BLaER1 treated with 17β-estradiol and CSF1 and Interleukin-3, amounts not matched to agents 10 nM and 100 nM (cell line): ENCODE measurements around the gene PLAGL2.
A peak's percentile ranks its signal among the peaks of the same experiment; 100 is the strongest.

Experiments
- H3K27ac ChIP-seq, 11 experiments: shearing (Covaris generic); formaldehyde crosslinking; 2 replicates each; pipeline ENCODE4 v1.8.1; 2022
- H3K27me3 ChIP-seq, 11 experiments: shearing (Covaris generic); formaldehyde crosslinking; 2 replicates each; pipeline ENCODE4 v1.8.1; 2022
- H3K36me3 ChIP-seq, 11 experiments: shearing (Covaris generic); formaldehyde crosslinking; 2 replicates each; pipeline ENCODE4 v1.8.1; 2022
- H3K4me1 ChIP-seq, 10 experiments: shearing (Covaris generic); formaldehyde crosslinking; 2 replicates each; pipeline ENCODE4 v1.8.1; 2022
- H3K4me2 ChIP-seq, 11 experiments: shearing (Covaris generic); formaldehyde crosslinking; 2 replicates each; pipeline ENCODE4 v1.8.1; 2022
- H3K4me3 ChIP-seq, 10 experiments: shearing (Covaris generic); formaldehyde crosslinking; 2 replicates each; pipeline ENCODE4 v1.8.1; 2022
- H3K9ac ChIP-seq, 11 experiments: shearing (Covaris generic); formaldehyde crosslinking; 2 replicates each; pipeline ENCODE4 v1.8.1; 2022
- H3K9me3 ChIP-seq, 11 experiments: shearing (Covaris generic); formaldehyde crosslinking; replicated peaks in 1 of 11; 2 replicates each; pipeline ENCODE4 v1.8.1; 2022
- H4K20me1 ChIP-seq, 11 experiments: shearing (Covaris generic); formaldehyde crosslinking; 2 replicates each; pipeline ENCODE4 v1.8.1; 2022
- Cebpa-rat ChIP-seq, 11 experiments: shearing (Covaris generic); IDR thresholded peaks; 2 replicates each; pipeline ENCODE4 v1.8.1; 2022

PLAGL2 gene

GRCh38 chr20:32241807-32242206 is 34.3 kb upstream of the PLAGL2 start:
- Histone ChIP-seq H3K9ac (no peak overlapping the region), H3K4me3 (no peak overlapping the region), H3K9me3 (no peaks in the 10 kb centered on the region), H3K27me3 (no peaks in the 10 kb centered on the region), H3K36me3 (peaks cover 2 to 14% (median 7%) of the 10 kb centered on the region in 11 experiments; a peak in 17 of 22 replicates), H3K4me2 (peak overlapping the region in 4 of 11 experiments; percentile 21 to 65 (median 55); a peak in 3 of 22 replicates), H3K4me1 (peaks cover 21 to 36% (median 30%) of the 10 kb centered on the region in 10 experiments), H3K27ac (no peak overlapping the region), H4K20me1 (peaks cover 0 to 3% (median 0%) of the 10 kb centered on the region in 11 experiments; a peak in 2 of 22 replicates)
- TF ChIP-seq Cebpa-rat (IDR thresholded peaks at IDR 0.05) = no peak

- H3K9ac ChIP-seq = peak overlapping the region in 1 of 11 experiments; percentile 25; a peak in 1 of 22 replicates
- H3K27me3 ChIP-seq = no peaks in the 10 kb centered on the region
- H3K4me1 ChIP-seq = peaks cover 21 to 36% (median 30%) of the 10 kb centered on the region in 10 experiments
- no peak overlapping the region for H3K4me3 ChIP-seq
- no peak overlapping the region for H3K27ac ChIP-seq
- no peak for TF ChIP-seq Cebpa-rat (IDR thresholded peaks at IDR 0.05)
- H3K4me2 ChIP-seq = peak overlapping the region; percentile 39 to 79 (median 58)
- no peaks in the 10 kb centered on the region for H3K9me3 ChIP-seq
- H4K20me1 ChIP-seq = peaks cover 0 to 3% (median 0%) of the 10 kb centered on the region in 11 experiments; a peak in 2 of 22 replicates
- peaks cover 16 to 30% (median 23%) of the 10 kb centered on the region in 11 experiments for H3K36me3 ChIP-seq
Observed at GRCh38 chr20:32240205-32240604, 32.7 kb upstream of the PLAGL2 start.

GRCh38 chr20:32238483-32239425 is 31.2 kb upstream of the PLAGL2 start:
- H4K20me1 ChIP-seq = peaks cover 0 to 3% (median 0%) of the 10 kb centered on the region in 11 experiments; a peak in 2 of 22 replicates
- H3K4me1 ChIP-seq = peaks cover 25 to 36% (median 33%) of the 10 kb centered on the region in 10 experiments
- H3K27ac ChIP-seq = no peak overlapping the region; a peak in 1 of 22 replicates
- H3K4me3 ChIP-seq = no peak overlapping the region
- no peak for TF ChIP-seq Cebpa-rat (IDR thresholded peaks at IDR 0.05)
- no peaks in the 10 kb centered on the region for H3K27me3 ChIP-seq
- H3K9ac ChIP-seq = no peak overlapping the region
- no peaks in the 10 kb centered on the region for H3K9me3 ChIP-seq
- H3K4me2 ChIP-seq = peak overlapping the region; percentile 39 to 79 (median 58); a peak in 20 of 22 replicates
- peaks cover 31 to 44% (median 37%) of the 10 kb centered on the region in 11 experiments for H3K36me3 ChIP-seq

GRCh38 chr20:32237419-32237818 is 29.9 kb upstream of the PLAGL2 start:
- peaks cover 44 to 58% (median 51%) of the 10 kb centered on the region in 11 experiments for H3K36me3 ChIP-seq
- peaks cover 25 to 45% (median 35%) of the 10 kb centered on the region in 10 experiments for H3K4me1 ChIP-seq
- H3K9me3 ChIP-seq = no peaks in the 10 kb centered on the region
- H3K4me2 ChIP-seq = no peak overlapping the region
- no peak overlapping the region for H3K9ac ChIP-seq
- peaks cover 0 to 3% (median 0%) of the 10 kb centered on the region in 11 experiments; a peak in 2 of 22 replicates for H4K20me1 ChIP-seq
- no peak for TF ChIP-seq Cebpa-rat (IDR thresholded peaks at IDR 0.05)
- H3K27me3 ChIP-seq = no peaks in the 10 kb centered on the region
- H3K27ac ChIP-seq = no peak overlapping the region
- H3K4me3 ChIP-seq = no peak overlapping the region

- H3K4me3 ChIP-seq = no peak overlapping the region
- peaks cover 50 to 64% (median 56%) of the 10 kb centered on the region in 11 experiments for H3K36me3 ChIP-seq
- H3K27me3 ChIP-seq = no peaks in the 10 kb centered on the region
- peaks cover 31 to 51% (median 34%) of the 10 kb centered on the region in 10 experiments for H3K4me1 ChIP-seq
- no peak overlapping the region for H3K4me2 ChIP-seq
- no peak overlapping the region for H3K27ac ChIP-seq
- no peak for TF ChIP-seq Cebpa-rat (IDR thresholded peaks at IDR 0.05)
- H3K9ac ChIP-seq = no peak overlapping the region
- no peaks in the 10 kb centered on the region for H3K9me3 ChIP-seq
- H4K20me1 ChIP-seq = peaks cover 0 to 3% (median 0%) of the 10 kb centered on the region in 11 experiments; a peak in 2 of 22 replicates
Observed at GRCh38 chr20:32236819-32237218, 29.3 kb upstream of the PLAGL2 start.

- Histone ChIP-seq H3K27me3 (no peaks in the 10 kb centered on the region), H3K4me3 (no peak overlapping the region), H3K4me2 (no peak overlapping the region), H4K20me1 (peaks cover 0 to 3% (median 0%) of the 10 kb centered on the region in 11 experiments; a peak in 2 of 22 replicates), H3K27ac (no peak overlapping the region), H3K9ac (no peak overlapping the region), H3K36me3 (peaks cover 54 to 71% (median 64%) of the 10 kb centered on the region in 11 experiments), H3K4me1 (peaks cover 25 to 55% (median 34%) of the 10 kb centered on the region in 10 experiments), H3K9me3 (no peaks in the 10 kb centered on the region)
- no peak for TF ChIP-seq Cebpa-rat (IDR thresholded peaks at IDR 0.05)
Observed at GRCh38 chr20:32236048-32236533, 28.5 kb upstream of the PLAGL2 start.

GRCh38 chr20:32235331-32236047 is 27.9 kb upstream of the PLAGL2 start:
- H3K4me2 ChIP-seq = no peak overlapping the region

GRCh38 chr20:32234135-32234808 is 26.7 kb upstream of the PLAGL2 start:
- TF ChIP-seq Cebpa-rat (IDR thresholded peaks at IDR 0.05) = no peak
- no peak overlapping the region for H3K27ac ChIP-seq
- peak overlapping the region in 2 of 11 experiments; percentile 14 to 21; a peak in 2 of 22 replicates for H3K4me2 ChIP-seq
- peak overlapping the region in 2 of 11 experiments; percentile 7 to 31; a peak in 1 of 22 replicates for H3K9ac ChIP-seq
- no peak overlapping the region for H3K4me3 ChIP-seq
- H3K4me1 ChIP-seq = peaks cover 7 to 41% (median 17%) of the 10 kb centered on the region in 10 experiments
- no peaks in the 10 kb centered on the region for H3K27me3 ChIP-seq
- peaks cover 64 to 89% (median 78%) of the 10 kb centered on the region in 11 experiments for H3K36me3 ChIP-seq
- no peaks in the 10 kb centered on the region for H3K9me3 ChIP-seq
- H4K20me1 ChIP-seq = peaks cover 0 to 3% (median 0%) of the 10 kb centered on the region in 11 experiments; a peak in 3 of 22 replicates

More at GRCh38 chr20:32235331-32236047, 27.9 kb upstream of the PLAGL2 start:
- H3K9ac ChIP-seq = no peak overlapping the region
- H3K27me3 ChIP-seq = no peaks in the 10 kb centered on the region
- peaks cover 19 to 53% (median 29%) of the 10 kb centered on the region in 10 experiments for H3K4me1 ChIP-seq
- peaks cover 60 to 77% (median 70%) of the 10 kb centered on the region in 11 experiments for H3K36me3 ChIP-seq
- TF ChIP-seq Cebpa-rat (IDR thresholded peaks at IDR 0.05) = no peak
- H4K20me1 ChIP-seq = peaks cover 0 to 3% (median 0%) of the 10 kb centered on the region in 11 experiments; a peak in 3 of 22 replicates
- no peaks in the 10 kb centered on the region for H3K9me3 ChIP-seq
- H3K27ac ChIP-seq = no peak overlapping the region
- H3K4me3 ChIP-seq = no peak overlapping the region
